Endothelial cell of hepatic sinusoid (primary cell): ENCODE results near the gene DYNC1H1.

ENCODE experiments used
- in situ Hi-C: cut with HindIII; loops from 2 replicates; pipeline ENCODE4 v1.10.0; 2017; ENCODE audit warnings: low sequenced_read_pairs

DYNC1H1 gene

DNA sequence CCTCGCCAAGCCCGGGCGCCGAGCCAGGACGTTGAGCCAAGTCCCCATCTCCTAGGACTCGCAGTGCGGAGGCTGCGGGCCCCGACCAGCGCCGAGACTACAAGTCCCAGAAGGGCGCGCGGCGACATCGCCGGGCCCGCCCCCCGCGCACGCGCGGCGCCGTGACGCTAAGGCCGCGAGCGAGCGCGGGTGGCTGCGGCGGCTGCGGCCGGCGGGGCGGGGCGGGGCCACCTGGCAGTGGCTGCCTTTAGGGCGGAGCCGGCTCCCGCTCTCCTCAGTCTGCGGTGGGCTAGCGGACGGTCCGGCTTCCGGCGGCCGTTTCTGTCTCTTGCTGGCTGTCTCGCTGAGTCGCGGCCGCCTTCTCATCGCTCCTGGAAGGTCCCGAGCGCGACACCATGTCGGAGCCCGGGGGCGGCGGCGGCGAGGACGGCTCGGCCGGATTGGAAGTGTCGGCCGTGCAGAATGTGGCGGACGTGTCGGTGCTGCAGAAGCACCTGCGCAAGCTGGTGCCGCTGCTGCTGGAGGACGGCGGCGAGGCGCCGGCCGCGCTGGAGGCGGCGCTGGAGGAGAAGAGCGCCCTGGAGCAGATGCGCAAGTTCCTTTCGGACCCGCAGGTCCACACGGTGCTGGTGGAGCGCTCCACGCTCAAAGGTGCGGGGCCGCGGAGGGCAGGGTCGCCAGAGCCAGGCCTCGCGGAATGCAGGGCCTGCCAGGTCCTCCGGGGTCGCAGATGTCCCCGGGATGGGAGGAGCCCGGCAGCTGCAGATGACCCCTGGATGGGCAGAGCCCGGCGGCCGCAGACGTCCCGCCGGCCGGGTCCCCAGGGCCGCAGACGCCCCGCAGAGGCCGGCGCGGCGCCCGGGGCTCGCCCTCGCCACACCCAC is at the start of gene DYNC1H1:
Gene DYNC1H1, plus strand, starts transcription at position 277 of the 884 bp plus-strand sequence. Its CDS starts 119 bp downstream, at position 396.
- in situ Hi-C loops = loop anchor here (5.0 kb wide), 2 partner anchors 38 to 107 kb away; no protein-coding TSS in a partner anchor

DNA sequence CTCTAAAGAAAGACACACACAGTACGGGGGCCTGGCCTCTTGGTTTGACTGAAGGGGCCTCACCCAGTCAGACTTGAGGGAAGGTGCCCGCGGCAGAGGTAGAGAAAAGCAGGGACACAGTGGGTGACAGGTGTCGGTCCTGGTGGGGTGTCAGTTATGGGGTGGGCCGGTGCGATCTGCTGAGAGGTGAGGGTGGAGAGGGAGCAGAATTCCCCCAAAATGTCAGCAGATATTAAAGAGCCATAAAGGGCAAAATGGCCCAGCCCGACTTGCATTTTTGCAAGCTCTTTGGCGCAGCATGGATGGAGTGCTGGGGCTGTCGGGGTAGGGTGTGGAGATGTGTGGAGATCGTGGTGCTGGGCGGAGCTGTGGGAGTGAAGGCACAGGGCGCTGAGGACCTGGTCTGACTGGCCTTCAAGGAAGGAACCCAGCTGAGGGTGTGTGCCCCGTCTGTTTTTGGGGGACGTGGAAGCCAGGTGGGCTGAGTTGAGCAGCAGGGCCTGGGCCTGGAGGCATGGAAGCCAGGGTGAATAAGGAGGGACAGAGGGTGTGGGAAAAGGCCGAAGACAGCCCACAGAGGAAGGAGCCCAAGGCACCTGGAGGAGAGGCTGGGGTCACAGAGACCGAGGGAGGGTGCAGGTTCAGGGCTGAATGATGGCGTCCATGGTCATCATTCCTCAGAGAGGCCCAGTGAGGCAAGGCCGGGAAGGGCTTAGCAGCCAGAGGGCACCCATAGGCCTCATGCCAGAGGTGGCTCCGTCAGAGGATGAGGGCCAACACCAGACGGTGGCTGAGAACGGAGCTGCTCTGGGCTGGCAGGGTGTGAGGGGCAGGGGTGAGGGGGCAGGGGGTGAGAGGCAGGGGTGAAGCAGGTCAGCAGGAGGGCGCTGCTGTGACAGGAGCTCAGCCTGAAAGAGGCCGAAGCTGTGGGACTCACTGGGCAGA is 48.2 kb upstream of the DYNC1H1 start:
- in situ Hi-C loops = no loop called here

DNA sequence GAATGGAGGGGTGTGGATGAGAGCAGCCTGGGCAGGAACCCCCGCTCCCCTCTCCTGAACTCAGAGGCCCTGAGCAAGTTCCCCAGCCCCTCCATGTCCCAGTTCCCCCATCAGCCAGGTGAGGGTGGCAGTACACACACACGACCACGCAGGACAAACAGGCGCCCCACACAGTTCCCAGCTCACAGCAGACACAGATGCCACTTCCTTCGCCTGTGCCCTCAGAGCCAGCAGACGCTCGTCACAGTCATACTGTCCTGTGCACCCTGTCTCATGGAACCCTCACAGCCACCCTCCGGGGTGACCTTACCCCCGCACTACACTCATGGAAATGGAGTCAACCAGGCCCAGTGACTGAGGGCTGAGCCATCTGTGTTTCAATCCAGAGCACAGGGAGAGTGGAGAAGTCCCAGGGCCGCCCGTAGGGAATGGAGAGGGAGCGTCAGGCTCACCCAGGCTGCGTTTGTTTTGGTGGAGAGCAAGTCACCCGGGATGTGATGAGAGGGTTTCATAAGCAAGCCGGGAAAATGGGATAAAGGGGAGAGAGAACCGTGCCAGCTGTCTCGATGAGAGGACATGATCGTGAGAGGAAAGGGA is 47.5 kb upstream of the DYNC1H1 start:
- in situ Hi-C loops = no loop called here

DNA sequence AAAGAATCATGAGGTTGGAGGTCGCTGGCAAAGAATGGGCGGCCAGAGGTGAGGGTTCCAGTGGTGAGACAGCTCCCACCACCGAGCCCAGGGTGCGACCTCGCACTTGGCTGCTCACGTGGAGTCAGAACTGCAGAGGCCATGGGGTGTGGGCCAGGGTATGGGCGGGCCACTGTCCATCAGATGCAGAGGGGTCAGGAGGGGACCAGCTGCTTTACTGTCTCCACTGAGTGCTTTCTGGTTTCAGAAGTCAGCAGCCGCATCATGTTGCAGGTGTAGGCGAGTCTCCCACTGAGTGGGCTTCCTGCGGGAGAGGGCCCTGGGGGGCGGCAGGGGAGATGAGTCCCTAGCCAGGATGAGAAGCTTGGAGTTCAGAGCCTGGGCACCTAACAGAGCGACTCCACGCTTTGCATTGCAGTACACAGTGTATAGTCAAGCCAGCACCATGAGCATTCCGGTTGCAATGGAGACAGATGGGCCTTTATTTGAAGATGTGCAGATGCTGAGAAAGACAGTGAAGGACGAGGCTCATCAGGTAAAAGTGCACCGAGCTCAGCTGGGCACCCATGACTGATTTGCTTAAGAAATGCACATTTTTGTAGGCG is 46.9 kb upstream of the DYNC1H1 start:
- in situ Hi-C loops = no loop called here

DNA sequence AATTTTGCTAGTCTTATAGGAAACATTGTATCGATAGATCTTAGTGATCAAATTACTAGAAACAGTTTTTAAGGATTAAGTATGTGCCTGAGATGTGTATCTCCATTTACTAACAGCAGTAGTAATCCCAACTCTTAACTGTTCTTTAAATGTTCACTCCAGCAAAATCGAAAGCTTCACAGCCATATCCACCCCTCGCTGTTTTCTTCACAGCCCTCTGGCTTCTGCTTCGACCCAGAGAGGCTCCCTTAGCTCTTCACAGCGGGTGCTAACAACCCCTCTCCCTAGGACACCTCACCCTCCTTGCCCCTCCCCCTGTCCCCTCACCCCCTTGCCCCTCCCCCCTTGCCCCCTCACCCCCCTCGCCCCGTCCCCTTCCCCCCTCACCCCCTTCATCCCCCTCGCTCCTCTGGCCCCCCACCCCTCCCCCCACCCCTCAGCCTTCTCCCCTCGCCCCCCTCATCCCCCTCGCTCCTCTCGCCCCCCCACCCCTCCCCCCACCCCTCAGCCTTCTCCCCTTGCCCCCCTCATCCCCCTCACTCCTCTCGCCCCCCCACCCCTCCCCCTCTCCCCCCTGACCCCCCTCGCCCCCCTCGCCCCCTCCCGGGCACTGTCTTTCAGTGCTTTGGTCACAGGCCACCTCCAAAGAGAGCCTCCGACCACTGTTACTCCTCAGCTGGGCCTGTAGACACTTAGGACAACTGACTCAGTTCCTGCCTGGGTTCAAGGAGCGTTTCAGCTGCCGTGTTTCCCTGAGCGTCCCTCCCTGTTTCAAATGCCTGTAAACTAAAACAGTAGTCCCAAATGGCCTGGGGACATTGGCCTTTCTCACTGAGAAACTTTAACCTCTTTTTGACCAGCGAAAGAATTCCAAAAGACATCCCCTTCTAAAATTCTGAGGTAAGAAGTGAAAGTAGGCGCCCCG is 46.0 kb upstream of the DYNC1H1 start:
- in situ Hi-C loops = no loop called here

DNA sequence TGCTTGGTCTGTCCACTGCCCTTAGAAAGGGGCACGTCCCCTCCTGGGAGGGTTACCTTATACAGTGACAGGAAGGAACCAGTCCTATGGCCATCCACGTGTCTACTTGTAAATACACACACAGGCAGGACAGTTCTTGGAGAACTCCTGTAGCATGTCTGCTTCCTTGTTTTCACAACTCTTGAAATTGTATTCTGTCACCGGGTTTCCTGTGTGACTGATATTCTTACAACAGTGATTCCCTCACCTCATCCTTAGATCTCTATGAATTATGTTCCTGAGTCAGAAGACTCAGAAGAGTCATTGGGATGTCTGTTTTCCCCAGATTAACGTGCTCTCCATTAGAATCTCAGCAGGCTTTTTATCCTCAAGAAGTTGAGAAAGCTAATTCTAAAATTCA is 44.1 kb upstream of the DYNC1H1 start:
- in situ Hi-C loops = no loop called here

DNA sequence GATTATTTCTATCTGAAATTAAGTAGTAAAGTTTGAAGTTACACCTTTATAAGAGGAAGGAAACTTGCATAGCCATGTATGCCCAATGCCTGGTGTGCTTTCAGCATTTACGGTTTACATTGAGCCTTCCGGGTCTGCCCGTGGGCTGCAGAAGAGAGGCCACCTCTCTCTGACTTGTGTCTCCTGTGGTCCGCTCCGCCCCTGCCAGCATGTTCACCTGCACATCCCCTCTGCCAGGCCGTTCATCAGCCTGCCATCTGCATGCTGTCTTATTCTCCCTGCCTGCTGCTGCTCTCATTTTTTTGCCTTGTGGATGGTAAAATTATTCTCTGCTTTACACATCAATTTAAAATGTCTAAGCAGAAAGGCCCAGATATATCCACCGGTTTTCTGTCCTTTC is 41.5 kb upstream of the DYNC1H1 start:
- in situ Hi-C loops = no loop called here

DNA sequence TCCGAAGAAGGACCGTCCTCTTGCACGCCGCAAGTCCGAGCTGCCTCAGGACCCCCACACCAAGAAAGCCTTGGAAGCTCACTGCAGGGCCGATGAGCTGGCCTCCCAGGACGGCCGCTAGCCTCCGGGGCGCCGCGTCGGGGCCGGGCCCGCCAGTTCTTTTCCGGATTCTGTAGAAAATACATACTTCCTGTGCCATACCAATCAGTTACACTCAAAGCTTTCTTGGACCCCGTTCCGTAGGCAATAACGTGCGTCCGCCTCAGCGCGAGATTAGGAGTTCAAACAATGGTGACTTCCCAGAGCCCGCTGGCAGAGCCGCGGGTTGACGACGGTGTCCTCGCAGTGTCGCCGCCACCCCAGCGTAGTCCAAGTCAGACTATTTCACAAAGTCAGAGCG is 39.2 kb upstream of the DYNC1H1 start:
- in situ Hi-C loops = no loop called here

DNA sequence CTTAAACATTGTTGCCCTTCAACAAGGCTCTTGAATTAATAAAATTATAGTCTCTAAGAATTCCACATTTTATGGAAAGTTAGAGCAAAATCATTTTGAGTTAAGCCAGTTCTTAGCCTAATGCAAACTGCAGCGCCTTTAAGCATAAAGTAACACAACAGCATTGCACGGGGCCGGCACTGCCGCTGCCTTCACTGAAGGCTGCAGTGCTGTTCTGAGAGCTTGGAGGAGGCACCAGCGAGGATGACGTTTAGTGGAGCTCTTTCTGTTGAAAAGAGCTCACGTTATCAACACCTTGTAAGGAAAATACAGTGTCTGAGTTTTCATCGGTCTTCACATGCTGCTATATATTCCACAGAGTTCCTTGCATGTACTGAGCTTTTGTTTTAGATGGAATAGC is 38.3 kb upstream of the DYNC1H1 start:
- in situ Hi-C loops = no loop called here

DNA sequence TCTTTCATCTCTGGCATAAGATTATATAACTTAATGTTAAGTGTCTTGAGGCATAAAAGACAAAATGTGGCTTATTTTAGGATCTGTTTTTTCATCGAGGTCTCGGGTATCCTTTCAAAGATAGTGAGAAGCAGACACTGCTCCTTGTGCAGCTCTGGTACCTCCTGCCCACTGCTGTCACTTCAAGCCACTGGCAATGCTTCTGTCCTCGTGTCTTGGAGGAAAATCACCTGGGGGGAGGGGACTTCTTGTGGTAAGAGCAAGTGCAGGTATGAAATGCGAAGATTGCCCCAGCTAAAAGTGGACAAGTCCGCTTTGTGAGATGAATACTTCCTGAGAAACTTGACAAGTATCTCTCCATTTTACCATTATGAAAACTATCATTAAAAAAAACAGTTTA is 37.8 kb upstream of the DYNC1H1 start:
- in situ Hi-C loops = no loop called here

DNA sequence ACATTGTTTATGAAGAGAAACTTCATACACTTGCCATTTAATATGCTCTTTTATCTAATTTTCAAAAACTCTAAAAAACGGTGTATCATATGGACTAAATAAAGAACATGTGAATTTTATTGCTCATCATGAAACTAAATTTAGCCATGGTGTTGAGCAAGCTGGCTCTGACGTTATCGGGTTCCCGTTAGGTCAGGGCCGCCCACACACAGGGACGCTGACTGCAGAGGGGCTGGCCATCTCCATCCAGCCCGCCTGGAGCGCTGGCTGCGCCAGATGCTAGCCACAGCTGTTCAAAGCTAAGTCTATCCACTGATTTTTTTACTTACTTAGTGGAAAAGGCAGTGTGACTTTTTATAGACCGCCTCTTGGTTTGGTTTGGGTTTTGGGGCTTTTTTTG is 36.5 kb upstream of the DYNC1H1 start:
- in situ Hi-C loops = no loop called here

DNA sequence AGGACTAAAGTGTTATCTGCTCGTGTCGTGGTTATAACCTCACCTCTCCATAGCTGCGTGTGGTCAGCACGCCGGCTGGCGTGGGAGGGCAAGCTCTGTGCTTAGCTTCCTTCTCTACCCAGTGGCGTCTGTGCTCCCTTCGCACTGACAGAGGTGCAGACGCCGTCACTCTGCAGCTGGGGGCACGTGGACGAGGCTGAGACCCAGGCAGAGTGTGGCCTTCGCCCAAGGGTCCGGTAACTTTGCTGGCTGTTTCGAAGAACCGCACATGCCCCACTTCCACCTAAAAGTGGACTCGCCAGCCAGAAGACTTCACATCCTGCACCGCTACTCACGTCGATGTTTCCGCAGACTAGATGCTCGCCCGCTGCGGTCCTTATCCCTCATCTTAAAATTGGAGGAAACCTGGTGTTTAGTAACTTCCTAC is 35.9 kb upstream of the DYNC1H1 start:
- in situ Hi-C loops = no loop called here

DNA sequence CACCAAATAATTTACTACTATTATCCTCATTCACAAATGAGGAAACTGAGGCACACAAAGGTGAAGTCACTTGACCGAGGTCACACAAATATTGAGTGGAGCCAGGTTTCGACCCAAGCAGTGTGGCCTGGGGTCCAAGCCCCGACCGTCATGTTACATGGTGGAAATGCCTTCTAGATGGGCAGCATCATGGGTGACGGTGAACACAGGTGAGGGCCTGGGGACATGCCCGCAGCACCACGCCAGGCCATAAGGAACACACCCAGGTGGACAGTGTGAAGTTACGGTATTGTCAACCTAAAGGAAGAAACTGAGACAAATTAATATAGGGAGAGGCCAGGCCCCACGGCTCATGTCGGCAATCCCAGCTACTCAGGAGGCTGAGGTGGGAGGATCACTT is 35.3 kb upstream of the DYNC1H1 start:
- in situ Hi-C loops = no loop called here

DNA sequence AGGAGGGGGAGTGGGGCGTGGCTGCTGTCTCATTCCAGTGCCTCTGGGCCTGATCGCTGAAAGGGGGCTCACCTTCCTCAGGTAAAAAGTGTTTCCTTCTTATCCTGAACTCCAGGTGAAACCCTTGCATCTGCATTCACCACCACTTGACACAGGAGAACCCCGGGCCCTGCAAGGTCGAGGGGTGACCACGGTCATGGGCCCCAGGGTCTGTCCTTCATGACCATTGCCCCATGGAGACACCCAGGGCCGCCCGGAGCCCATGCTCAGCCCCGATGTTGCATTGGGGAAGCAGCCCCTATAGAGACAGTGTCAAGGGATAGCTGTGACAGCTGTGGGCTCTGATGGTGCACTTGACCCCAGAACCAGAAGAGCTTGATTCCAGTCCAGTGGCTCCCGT is 34.4 kb upstream of the DYNC1H1 start:
- in situ Hi-C loops = no loop called here

DNA sequence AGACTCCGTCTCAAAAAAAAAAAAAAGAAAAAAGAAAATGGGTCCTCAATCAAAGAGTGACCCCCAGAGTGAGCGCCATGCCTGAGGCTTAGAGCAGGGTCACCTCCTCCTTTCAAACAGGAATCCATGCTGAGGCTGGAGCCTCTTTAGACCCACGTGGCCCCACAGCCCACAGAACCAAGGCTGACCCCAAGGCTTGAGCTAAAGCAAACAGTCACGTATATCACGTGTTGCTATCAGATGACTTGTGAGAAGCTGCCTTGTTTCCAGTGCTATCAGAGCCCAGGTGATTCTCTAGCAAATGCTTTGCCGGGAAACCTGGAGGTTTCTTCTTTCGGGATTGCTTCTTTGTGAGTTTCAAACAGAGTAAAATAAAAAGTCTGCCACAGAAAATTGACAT is 31.7 kb upstream of the DYNC1H1 start:
- in situ Hi-C loops = no loop called here

DNA sequence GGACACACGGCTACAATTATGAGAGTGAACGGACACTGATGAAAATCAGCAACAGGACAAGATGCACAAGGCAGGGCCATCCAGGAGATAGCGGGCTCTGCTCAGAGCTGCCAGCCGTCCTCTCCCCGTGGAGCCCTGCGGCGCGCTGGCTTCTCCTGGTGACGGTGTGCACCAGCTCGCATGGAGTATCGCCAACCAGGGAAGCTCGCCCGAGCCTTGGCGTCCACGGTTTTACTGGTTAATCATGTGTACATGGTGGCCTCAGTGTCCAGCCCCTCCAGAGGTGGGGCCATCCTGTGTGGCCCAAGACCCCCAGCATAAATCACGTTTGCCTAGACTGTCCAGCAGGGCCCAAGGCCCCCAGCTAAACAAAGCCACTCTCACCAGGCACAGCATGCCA is 31.2 kb upstream of the DYNC1H1 start:
- in situ Hi-C loops = no loop called here

DNA sequence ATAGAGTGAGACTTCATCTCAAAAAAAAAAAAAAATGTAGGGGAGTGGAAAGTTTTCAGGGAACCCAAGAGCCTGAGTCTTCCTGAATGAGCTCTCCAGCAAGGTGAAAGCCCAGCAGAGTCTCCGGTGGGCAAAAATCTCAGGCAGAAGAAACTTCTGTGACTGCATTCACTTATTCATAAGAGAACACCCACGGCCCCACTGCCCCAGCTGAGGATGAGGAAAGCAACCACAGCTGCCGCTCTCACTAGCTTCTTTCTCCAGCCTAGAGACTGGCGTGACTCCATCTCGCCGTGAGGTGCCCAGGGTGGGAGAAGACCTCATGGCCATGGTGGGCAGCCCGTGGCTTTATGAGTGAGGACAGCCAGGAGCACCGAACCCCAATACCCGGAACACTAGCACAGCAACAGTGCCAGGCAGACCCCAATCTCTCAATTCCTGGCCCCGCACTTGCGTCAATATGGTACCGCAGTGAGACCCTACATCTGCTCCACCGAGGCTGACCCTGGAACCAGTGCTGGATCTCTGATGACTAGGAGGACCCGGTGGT is 29.7 kb upstream of the DYNC1H1 start:
- in situ Hi-C loops = no loop called here

DNA sequence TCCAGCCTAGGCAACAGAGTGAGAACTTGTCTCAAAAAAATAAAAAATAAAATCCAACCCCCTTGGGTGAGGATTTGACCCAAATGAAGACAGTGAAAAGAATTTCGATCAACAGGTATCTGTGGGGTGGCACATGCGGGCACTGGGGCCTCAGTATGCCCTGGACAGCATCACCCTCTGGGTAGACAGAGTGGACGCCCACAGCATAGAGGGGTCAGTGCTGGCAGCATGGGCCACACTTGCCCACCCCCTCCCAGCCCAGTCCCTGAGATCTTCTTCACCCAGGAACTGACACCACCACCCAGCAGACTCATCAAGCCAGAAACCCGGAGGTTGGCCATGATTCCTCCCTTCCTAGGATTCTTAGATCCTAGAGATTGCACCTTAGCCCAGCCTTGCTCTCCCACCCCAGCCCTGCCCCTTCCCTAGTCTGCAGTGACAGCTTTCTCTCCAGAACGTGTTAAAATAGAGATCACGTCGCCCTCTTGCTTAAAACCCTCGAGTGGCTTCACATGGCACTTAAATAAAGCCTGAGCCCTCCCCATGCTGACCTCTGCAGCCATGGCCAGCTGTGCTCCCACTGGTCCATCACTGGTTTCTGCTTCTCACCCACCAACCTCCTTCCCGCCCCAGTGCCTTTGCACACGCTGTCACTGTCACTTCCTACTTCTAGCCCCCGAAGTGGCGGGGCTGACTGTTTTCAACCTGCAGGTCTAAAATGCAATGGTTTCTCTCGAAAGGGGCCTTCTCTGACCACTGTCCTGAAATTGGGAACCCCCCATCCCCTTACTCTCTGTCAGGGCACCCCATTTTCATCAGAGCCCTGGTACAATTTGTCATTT is 26.2 kb upstream of the DYNC1H1 start:
- in situ Hi-C loops = no loop called here
